Fibroblast of peridontal ligament (primary cell): ENCODE results near the gene PKD1.

Experiments used
- DNase-seq: peaks from one replicate; pipeline ENCODE4 v3.0.0-alpha.2; 2010; ENCODE audit errors: extremely low read depth

The PKD1 gene

GRCh38 chr16:2074071-2074470 lies 61.6 kb downstream of the PKD1 start:
- DNase-seq = no peak

GRCh38 chr16:2072926-2073325 lies 62.8 kb downstream of the PKD1 start:
- no peak for DNase-seq

GRCh38 chr16:2071454-2072202 lies 64.1 kb downstream of the PKD1 start:
- no peak for DNase-seq

GRCh38 chr16:2070576-2071453 lies 64.9 kb downstream of the PKD1 start:
- DNase-seq = no peak

GRCh38 chr16:2066139-2066538 lies 69.6 kb downstream of the PKD1 start:
- DNase-seq = no peak

GRCh38 chr16:2064368-2064945 lies 71.2 kb downstream of the PKD1 start:
- no peak for DNase-seq

GRCh38 chr16:2063861-2064260 lies 71.8 kb downstream of the PKD1 start:
- DNase-seq = no peak

- no peak for DNase-seq
Measured at GRCh38 chr16:2062801-2063200, 72.9 kb downstream of the PKD1 start.

- DNase-seq = no peak
Measured at GRCh38 chr16:2061526-2061925, 74.2 kb downstream of the PKD1 start.

GRCh38 chr16:2061023-2061422 lies 74.7 kb downstream of the PKD1 start:
- no peak for DNase-seq

GRCh38 chr16:2060346-2060745 lies 75.4 kb downstream of the PKD1 start:
- no peak for DNase-seq

- DNase-seq = no peak
Measured at GRCh38 chr16:2058872-2059271, 76.8 kb downstream of the PKD1 start.

GRCh38 chr16:2058420-2058819 lies 77.3 kb downstream of the PKD1 start:
- DNase-seq = no peak

GRCh38 chr16:2057438-2057837 lies 78.3 kb downstream of the PKD1 start:
- no peak for DNase-seq

- no peak for DNase-seq
Measured at GRCh38 chr16:2056681-2057407, 78.9 kb downstream of the PKD1 start.

GRCh38 chr16:2056077-2056476 lies 79.6 kb downstream of the PKD1 start:
- DNase-seq = peak; percentile 20

GRCh38 chr16:2054543-2055245 lies 81.0 kb downstream of the PKD1 start:
- no peak for DNase-seq

- no peak for DNase-seq
Measured at GRCh38 chr16:2053897-2054296, 81.8 kb downstream of the PKD1 start.

- DNase-seq = no peak
Measured at GRCh38 chr16:2053211-2053610, 82.5 kb downstream of the PKD1 start.

- DNase-seq = no peak
Measured at GRCh38 chr16:2048116-2048543, 87.6 kb downstream of the PKD1 start.
